Tibial nerve (tissue), 4 donors: Measurements from ENCODE around the gene KIF2C.

Experiments used
- CTCF ChIP-seq, 5 experiments: fragments of 200-600 bp in 3 of 5; fragments of 450-650 bp in 2 of 5; sonication (generic) in 3 of 5; IDR thresholded peaks; one replicate each; pipeline ENCODE4 v1.5.1; 2016 to 2019; ENCODE audit warnings: antibody characterized with exemption in 5 of 5, mild to moderate bottlenecking in 3 of 5, moderate library complexity in 2 of 5
- EP300 ChIP-seq, 2 donors: sonication (generic); formaldehyde crosslinking; IDR thresholded peaks; one replicate each; pipeline ENCODE4 v1.6.1; 2017; ENCODE audit warnings: antibody characterized with exemption in 2 of 2, mild to moderate bottlenecking in 1 of 2
- POLR2A ChIP-seq, 2 donors: fragments of 450-650 bp; IDR thresholded peaks; one replicate each; pipeline ENCODE4 v1.6.1; 2017; ENCODE audit warnings: antibody characterized with exemption in 2 of 2, mild to moderate bottlenecking in 2 of 2, moderate library complexity in 2 of 2

- no peak for TF ChIP-seq CTCF (IDR thresholded peaks at IDR 0.05)
- TF ChIP-seq POLR2A (IDR thresholded peaks at IDR 0.05), result no peak
- TF ChIP-seq EP300 (IDR thresholded peaks at IDR 0.05), result no peak
Measured at GRCh38 chr1:44717156-44717555, 22.5 kb upstream of the KIF2C start.
